Muscle layer of colon (tissue), 2 donors: ENCODE measurements around the gene HORMAD2.

Source experiments
- H3K27ac ChIP-seq: one replicate; pipeline ENCODE4 v1.7.0; 2013; ENCODE audit warnings: low read depth, mild to moderate bottlenecking, low read length, moderate library complexity
- H3K27me3 ChIP-seq, 2 donors: one replicate each; pipeline ENCODE4 v1.7.0; 2013; ENCODE audit warnings: low read length in 2 of 2, mild to moderate bottlenecking in 2 of 2; ENCODE audit not compliant: insufficient read depth in 2 of 2, control insufficient read depth in 1 of 2
- H3K36me3 ChIP-seq: one replicate; pipeline ENCODE4 v1.7.0; 2013; ENCODE audit warnings: mild to moderate bottlenecking, low read length; ENCODE audit not compliant: insufficient read depth
- H3K4me1 ChIP-seq: one replicate; pipeline ENCODE4 v1.7.0; 2013; ENCODE audit warnings: mild to moderate bottlenecking, low read length; ENCODE audit not compliant: insufficient read depth
- H3K4me3 ChIP-seq, 2 donors: one replicate each; pipeline ENCODE4 v1.7.0; 2013; ENCODE audit warnings: low read length in 2 of 2, low read depth in 1 of 2, mild to moderate bottlenecking in 1 of 2, moderate library complexity in 1 of 2
- H3K9ac ChIP-seq: one replicate; pipeline ENCODE4 v1.7.0; 2013; ENCODE audit warnings: low read length
- H3K9me3 ChIP-seq: one replicate; pipeline ENCODE4 v1.7.0; 2013; ENCODE audit warnings: mild to moderate bottlenecking, low read length
- donor health status: abdominal sarcoma.
- donor health status: Adenocarcinoma of cecum.

The HORMAD2 gene

GRCh38 chr22:30114361-30114760 is 34.1 kb downstream of the HORMAD2 start:
- Histone ChIP-seq H3K9me3 (no peaks in the 10 kb centered on the region), H3K9ac (no peak overlapping the region), H3K27ac (no peak overlapping the region), H3K36me3 (no peaks in the 10 kb centered on the region), H3K4me1 (no peaks in the 10 kb centered on the region), H3K27me3 (no peaks in the 10 kb centered on the region), H3K4me3 (no peak overlapping the region)

- Histone ChIP-seq H3K9ac (no peak overlapping the region), H3K27ac (no peak overlapping the region), H3K4me1 (no peaks in the 10 kb centered on the region), H3K4me3 (no peak overlapping the region), H3K27me3 (no peaks in the 10 kb centered on the region), H3K9me3 (no peaks in the 10 kb centered on the region), H3K36me3 (no peaks in the 10 kb centered on the region)
Observed at GRCh38 chr22:30115705-30116104, 35.4 kb downstream of the HORMAD2 start.

- Histone ChIP-seq H3K27me3 (no peaks in the 10 kb centered on the region), H3K4me1 (no peaks in the 10 kb centered on the region), H3K9me3 (no peaks in the 10 kb centered on the region), H3K36me3 (no peaks in the 10 kb centered on the region), H3K27ac (no peak overlapping the region), H3K4me3 (no peak overlapping the region), H3K9ac (no peak overlapping the region)
Observed at GRCh38 chr22:30116362-30117117, 36.3 kb downstream of the HORMAD2 start.

GRCh38 chr22:30117256-30117655 is 37.0 kb downstream of the HORMAD2 start:
- Histone ChIP-seq H3K9me3 (no peaks in the 10 kb centered on the region), H3K4me3 (no peak overlapping the region), H3K27ac (no peak overlapping the region), H3K27me3 (no peaks in the 10 kb centered on the region), H3K9ac (no peak overlapping the region), H3K4me1 (no peaks in the 10 kb centered on the region), H3K36me3 (no peaks in the 10 kb centered on the region)

- H3K27ac ChIP-seq = no peak overlapping the region
- no peaks in the 10 kb centered on the region for H3K36me3 ChIP-seq
Observed at GRCh38 chr22:30118291-30118690, 38.0 kb downstream of the HORMAD2 start.

GRCh38 chr22:30121960-30122359 is 41.7 kb downstream of the HORMAD2 start:
- Histone ChIP-seq H3K27ac (no peak overlapping the region), H3K4me1 (no peaks in the 10 kb centered on the region), H3K4me3 (no peak overlapping the region), H3K9ac (no peak overlapping the region), H3K9me3 (no peaks in the 10 kb centered on the region), H3K36me3 (no peaks in the 10 kb centered on the region), H3K27me3 (no peaks in the 10 kb centered on the region)

More at GRCh38 chr22:30118291-30118690, 38.0 kb downstream of the HORMAD2 start:
- H3K9me3 ChIP-seq = no peaks in the 10 kb centered on the region
- no peaks in the 10 kb centered on the region for H3K4me1 ChIP-seq
- no peak overlapping the region for H3K9ac ChIP-seq
- H3K4me3 ChIP-seq = no peak overlapping the region
- no peaks in the 10 kb centered on the region for H3K27me3 ChIP-seq

GRCh38 chr22:30123463-30123862 is 43.2 kb downstream of the HORMAD2 start:
- Histone ChIP-seq H3K9me3 (no peaks in the 10 kb centered on the region), H3K4me1 (no peaks in the 10 kb centered on the region), H3K9ac (no peak overlapping the region), H3K27me3 (no peaks in the 10 kb centered on the region), H3K4me3 (no peak overlapping the region), H3K27ac (no peak overlapping the region), H3K36me3 (no peaks in the 10 kb centered on the region)

GRCh38 chr22:30127749-30128166 is 47.5 kb downstream of the HORMAD2 start:
- no peaks in the 10 kb centered on the region for H3K36me3 ChIP-seq
- no peak overlapping the region for H3K9ac ChIP-seq
- no peak overlapping the region for H3K27ac ChIP-seq
- no peak overlapping the region for H3K4me3 ChIP-seq
- no peaks in the 10 kb centered on the region for H3K27me3 ChIP-seq
- H3K9me3 ChIP-seq = no peaks in the 10 kb centered on the region
- H3K4me1 ChIP-seq = no peaks in the 10 kb centered on the region

- Histone ChIP-seq H3K27ac (no peak overlapping the region), H3K27me3 (no peaks in the 10 kb centered on the region), H3K36me3 (no peaks in the 10 kb centered on the region), H3K9me3 (no peaks in the 10 kb centered on the region), H3K4me3 (no peak overlapping the region), H3K4me1 (no peaks in the 10 kb centered on the region), H3K9ac (no peak overlapping the region)
Observed at GRCh38 chr22:30128511-30128910, 48.2 kb downstream of the HORMAD2 start.

- Histone ChIP-seq H3K9ac (no peak overlapping the region), H3K36me3 (no peaks in the 10 kb centered on the region), H3K9me3 (no peaks in the 10 kb centered on the region), H3K27ac (no peak overlapping the region), H3K4me1 (no peaks in the 10 kb centered on the region), H3K27me3 (no peaks in the 10 kb centered on the region), H3K4me3 (no peak overlapping the region)
Observed at GRCh38 chr22:30129636-30130035, 49.4 kb downstream of the HORMAD2 start.

GRCh38 chr22:30132290-30132996 is 52.2 kb downstream of the HORMAD2 start:
- no peak overlapping the region for H3K9ac ChIP-seq
- H3K36me3 ChIP-seq = no peaks in the 10 kb centered on the region
- H3K9me3 ChIP-seq = no peaks in the 10 kb centered on the region
- H3K27me3 ChIP-seq = no peaks in the 10 kb centered on the region
- no peaks in the 10 kb centered on the region for H3K4me1 ChIP-seq
- no peak overlapping the region for H3K27ac ChIP-seq
- H3K4me3 ChIP-seq = no peak overlapping the region

- no peak overlapping the region for H3K4me3 ChIP-seq
- H3K36me3 ChIP-seq = no peaks in the 10 kb centered on the region
- no peaks in the 10 kb centered on the region for H3K9me3 ChIP-seq
- no peaks in the 10 kb centered on the region for H3K4me1 ChIP-seq
- H3K27me3 ChIP-seq = no peaks in the 10 kb centered on the region
- H3K9ac ChIP-seq = no peak overlapping the region
- H3K27ac ChIP-seq = no peak overlapping the region
Observed at GRCh38 chr22:30140414-30140813, 60.1 kb downstream of the HORMAD2 start.
